Activated CD8-positive, alpha-beta memory T cell treated with anti-CD3 and anti-CD28 coated beads for 24 hours (primary cell): ENCODE data around the gene CASZ1.

Experiments
- DNase-seq: peaks from one replicate; pipeline ENCODE4 v3.0.0-alpha.2; 2020

The CASZ1 gene

DNA sequence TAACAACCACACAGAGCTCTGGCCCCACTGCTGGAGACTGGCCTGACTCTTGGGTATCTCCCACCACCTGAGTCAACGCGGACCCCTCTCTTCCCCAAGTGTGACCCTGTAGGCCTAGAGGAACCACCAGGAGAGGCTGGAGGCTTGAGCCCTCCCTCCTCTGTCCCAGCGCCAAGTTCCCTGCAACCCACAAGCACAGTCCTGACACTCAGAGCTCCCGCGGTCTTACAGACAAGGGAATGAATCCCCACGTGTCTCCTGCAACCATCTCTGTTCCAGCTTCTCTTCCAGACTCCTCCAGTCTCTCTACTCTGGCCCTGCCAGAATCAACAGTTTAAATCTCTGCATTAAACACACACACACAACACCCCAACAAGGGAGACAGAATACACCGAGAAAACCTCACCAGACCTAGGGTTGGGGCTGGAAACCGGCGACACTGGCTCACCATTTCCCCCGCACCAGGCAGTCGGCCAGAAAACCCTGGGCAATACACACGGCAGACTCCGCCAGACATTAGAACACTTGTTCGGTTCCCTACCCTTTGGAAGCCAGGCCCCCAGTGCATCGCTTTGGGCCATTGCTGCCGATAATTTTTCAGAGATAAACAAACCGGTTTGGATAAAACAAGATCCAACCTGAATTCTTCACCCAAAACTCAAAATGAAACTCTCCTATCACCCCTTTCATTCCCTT lies 21.7 kb downstream of the CASZ1 start:
- no peak for DNase-seq

GRCh38 chr1:10773851-10774614 lies 22.4 kb downstream of the CASZ1 start:
- DNase-seq = no peak

- DNase-seq = no peak
Measured at GRCh38 chr1:10773376-10773775, 23.1 kb downstream of the CASZ1 start.

GRCh38 chr1:10772711-10773110 lies 23.7 kb downstream of the CASZ1 start:
- no peak for DNase-seq

DNA sequence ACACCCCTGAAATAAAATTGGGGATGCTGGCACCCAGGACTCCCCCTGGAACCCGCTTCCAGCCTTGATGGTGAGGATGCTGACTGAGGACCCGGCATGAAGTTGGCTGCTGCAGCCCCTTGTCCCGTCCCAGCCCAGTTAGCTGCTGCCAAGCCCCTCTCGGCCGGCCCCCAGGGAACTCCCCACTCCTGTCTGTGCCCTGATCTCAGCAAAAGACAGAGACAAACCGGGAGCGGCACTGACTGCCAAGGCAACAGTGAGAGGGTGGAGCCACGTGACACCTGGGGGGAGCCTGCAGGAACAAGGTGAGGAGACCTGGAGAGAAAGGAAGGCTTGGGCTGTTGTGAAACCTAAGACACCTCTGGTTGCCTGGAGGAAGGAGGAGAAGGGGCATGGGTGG lies 24.7 kb downstream of the CASZ1 start:
- DNase-seq = no peak

GRCh38 chr1:10768552-10768951 lies 27.9 kb downstream of the CASZ1 start:
- no peak for DNase-seq

GRCh38 chr1:10767282-10767681 lies 29.2 kb downstream of the CASZ1 start:
- no peak for DNase-seq

- no peak for DNase-seq
Measured at GRCh38 chr1:10765734-10766478, 30.5 kb downstream of the CASZ1 start.

- DNase-seq = no peak
Measured at GRCh38 chr1:10765304-10765703, 31.1 kb downstream of the CASZ1 start.

GRCh38 chr1:10764296-10764798 lies 32.1 kb downstream of the CASZ1 start:
- no peak for DNase-seq

GRCh38 chr1:10762875-10763274 lies 33.6 kb downstream of the CASZ1 start:
- no peak for DNase-seq

GRCh38 chr1:10762153-10762523 lies 34.3 kb downstream of the CASZ1 start:
- DNase-seq = no peak

DNA sequence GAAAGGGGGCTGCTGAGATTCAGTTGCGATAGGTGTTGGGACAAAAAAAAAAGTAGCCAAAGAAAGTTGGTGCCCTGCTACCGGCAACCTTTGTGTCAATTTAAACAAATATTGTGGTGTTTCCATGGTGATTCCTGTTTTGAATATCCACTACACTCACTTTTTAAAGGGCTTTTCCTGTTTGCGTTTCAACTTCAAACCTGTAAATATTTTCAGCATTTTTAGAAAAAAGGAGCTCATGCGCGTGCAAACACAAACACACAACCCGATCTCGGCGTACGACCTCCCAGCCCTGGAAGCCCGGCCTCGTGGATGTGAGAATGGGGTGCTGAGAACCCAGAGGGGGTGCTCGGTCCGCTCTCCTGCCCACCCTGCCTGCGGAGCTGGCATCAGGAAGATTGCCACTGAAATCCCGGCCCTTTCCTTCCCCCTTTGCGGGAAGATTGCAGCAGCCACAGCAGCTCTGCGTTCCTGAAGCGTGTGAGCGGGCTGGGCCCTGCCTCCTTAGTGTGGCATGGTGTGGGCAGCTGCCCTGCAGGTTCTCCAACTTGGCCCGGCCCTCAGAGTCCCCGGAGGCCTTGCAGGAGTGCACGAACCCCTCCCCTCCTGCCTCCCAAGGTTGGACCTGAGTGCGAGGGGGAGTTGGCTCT lies 34.8 kb downstream of the CASZ1 start:
- no peak for DNase-seq

- DNase-seq = no peak
Measured at GRCh38 chr1:10760566-10761502, 35.6 kb downstream of the CASZ1 start.

DNA sequence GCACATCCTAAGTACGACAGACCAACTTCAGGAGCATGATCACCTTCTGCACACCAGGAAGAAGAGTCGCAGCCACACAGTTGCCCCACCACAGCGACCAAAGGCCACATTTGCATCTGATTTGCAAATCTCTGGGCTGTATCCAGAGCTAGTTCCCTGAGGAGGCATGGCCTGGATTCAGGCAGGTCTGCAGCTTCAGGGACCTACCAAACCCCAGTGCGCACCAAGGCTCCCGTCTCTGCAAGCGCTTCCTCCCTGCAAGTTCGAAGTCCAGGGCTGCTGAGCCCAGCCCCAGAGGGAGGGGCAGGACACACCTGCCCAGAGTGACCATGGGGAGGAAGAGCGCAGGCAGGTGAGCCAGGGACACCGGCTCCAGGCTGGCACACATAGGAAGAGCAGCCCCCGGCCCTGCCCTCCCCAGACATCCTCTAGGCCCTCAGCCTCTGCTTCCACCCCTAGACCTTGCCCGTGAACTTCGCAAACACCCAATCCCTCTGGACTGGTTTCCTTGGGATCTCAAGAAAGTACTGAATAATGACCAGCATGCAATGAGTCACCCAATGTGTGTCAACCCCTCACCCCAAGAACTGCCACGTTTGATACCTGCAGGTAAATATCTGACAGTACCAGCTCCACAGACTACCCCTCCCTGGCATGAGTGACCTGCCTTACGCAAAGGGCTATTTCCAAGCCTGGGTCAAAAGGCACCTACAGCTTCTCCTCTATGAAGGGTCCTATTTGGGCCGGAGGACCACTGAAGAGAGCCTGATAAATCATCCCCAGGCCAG lies 36.8 kb downstream of the CASZ1 start:
- no peak for DNase-seq

DNA sequence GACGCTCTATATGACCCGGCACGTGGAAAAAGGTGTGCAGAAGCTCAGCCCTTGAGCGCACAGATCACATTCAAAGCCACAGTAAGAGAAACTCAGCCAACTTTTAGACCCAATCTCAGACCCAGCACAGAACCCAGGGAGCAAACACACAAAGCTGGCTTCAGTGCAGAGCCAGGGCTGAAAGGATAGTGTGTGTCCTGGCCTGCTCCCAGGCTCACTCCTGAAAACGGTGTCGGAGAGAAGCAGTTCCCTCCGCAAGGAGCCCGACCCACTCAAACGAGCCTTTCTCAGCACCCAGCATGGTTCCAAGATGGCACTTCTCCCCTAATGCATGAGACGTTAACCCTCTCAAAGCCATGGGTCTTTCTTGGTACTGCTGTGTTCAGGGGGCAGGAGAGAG lies 39.6 kb downstream of the CASZ1 start:
- no peak for DNase-seq

DNA sequence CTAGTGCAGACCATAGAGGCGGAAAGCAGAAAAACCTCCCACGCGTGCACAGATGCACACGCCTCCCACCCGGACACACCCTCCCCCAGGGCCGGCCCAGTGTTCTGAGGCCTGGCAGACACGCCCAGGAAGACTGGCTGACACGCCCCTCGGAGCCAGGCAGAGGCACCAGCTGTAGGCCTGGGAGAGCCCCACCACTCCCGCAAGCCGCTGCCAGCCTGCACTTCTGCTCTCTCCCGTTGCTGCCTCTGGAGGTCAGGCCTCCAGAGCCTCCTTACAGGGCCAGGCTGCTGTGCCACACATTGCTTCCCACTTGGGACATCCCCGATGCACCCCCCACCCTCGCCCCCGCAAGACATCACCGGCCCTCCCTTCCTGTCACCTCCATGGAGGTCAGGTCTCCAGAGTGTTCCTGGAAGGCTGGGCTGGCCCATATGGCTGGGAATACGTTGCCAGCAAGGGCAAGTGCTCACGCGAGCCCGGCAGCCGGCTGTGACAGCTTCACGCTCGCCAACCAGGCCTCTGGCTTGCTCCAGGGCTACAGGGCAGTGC lies 40.4 kb downstream of the CASZ1 start:
- peak; percentile 70 for DNase-seq

GRCh38 chr1:10754568-10755329 lies 41.7 kb downstream of the CASZ1 start:
- no peak for DNase-seq

DNA sequence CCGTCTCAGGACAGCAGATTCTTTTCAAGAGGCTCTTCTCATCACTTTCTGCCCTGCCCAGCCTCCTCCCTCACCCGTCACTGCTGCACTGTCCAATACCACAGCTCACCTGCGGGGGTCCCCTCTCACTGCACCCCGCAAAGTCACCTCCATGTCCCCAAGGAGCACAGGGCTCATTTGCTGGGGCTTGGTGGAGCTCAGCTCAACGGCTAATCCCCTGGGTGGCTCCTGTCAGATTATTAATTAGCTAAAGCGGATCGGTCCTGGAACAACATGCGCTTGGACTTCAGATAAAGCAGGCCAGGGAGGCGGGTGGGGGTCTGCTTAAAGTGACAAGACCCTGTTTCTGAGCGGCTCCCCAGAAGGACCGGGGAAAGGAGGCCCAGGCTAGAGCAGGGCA lies 43.1 kb downstream of the CASZ1 start:
- DNase-seq = no peak

DNA sequence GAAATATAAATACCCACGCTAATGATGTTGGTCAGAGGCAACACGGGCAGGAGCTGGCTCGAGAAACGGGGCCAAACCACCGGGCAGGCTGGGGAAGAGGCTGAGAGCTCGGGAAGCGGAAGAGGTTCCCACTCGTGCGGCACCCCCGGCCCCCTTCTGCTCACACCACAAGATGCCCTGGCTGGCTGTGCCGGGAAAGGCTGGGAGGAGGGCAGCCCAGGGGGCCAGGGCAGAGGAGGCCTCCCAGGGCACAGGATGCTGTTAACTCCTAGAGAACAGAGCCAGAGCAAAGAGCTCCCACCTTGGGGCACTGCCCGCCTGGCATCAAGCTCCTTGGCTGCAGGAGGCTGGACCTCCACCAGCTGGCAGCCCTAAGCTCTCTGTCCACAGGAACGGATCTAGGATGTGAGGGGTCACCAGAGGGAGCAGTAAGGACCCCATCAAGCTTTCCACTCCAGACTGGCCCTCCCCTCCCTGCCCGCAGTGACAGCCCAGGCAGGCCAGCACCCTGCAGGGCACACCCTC lies 44.8 kb downstream of the CASZ1 start:
- DNase-seq = no peak
